Stimulated activated CD8-positive, alpha-beta memory T cell treated with anti-CD3 and anti-CD28 coated beads, Interleukin-2, amount 100 ng/mL, for 48 hours (primary cell): ENCODE results near the gene MAN1A1.

ENCODE experiments used
- DNase-seq, 2 donors: peaks; one replicate each; pipeline ENCODE4 v3.0.0-alpha.2; 2020; ENCODE audit warnings: low read depth in 2 of 2

MAN1A1 gene

DNA sequence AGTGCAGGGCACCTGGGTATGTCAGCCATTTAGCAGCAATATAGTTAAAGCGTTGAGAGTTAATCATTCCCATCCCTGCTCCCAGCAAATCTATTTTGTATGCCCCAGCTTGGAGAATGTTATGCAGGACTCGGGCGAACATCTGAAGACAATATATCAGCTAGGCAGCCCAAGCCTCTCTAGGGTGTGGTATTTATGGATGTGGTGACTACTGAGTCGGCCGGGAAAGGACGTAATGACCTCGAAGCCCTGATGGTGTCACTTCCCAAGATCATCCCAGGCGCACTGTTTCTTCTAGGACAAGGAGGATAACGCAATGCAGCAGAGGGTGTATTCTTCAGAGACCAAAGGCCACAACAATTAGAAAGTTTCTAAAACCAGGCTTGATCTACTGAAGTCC is 207.5 kb downstream of the MAN1A1 start:
- DNase-seq: no peak

- no peak for DNase-seq
These were observed 209.1 kb downstream of the MAN1A1 start for GRCh38 chr6:119140196-119141140.

DNA sequence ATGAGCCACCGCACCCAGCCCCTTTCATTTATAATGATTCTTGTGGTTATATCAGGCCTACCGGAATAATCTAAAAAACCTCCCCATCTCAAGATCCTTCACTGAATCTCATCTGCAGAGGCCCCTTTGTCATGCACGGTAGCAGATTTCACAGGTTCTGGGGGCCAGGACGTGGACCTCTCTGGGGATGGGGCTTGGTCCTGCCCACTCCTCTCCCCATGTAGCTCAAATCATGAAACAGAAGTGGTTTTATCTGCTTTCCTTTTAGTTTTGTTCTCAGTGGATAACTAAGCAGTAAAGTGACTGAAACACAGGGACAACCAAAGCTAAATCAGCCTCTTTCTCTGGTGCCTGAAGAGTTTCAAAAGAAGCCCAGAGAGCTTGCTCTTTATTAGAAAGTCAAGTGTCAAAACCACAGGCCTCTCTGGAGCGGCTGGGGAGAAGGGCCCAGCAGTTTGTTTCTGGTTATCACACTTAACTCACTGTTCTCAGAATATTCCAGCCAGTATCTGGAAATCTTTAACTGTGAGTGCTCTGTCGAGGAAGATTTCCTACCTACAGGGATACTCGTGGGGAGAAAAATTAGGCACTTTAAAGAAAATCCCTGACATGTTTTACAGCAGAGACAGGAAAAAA is 210.5 kb downstream of the MAN1A1 start:
- no peak for DNase-seq

GRCh38 chr6:119137194-119138072 is 212.1 kb downstream of the MAN1A1 start:
- no peak for DNase-seq

- DNase-seq: no peak
These were observed 214.8 kb downstream of the MAN1A1 start for GRCh38 chr6:119134752-119135151.

- no peak for DNase-seq
These were observed 216.2 kb downstream of the MAN1A1 start for GRCh38 chr6:119133400-119133799.

- no peak for DNase-seq
These were observed 217.1 kb downstream of the MAN1A1 start for GRCh38 chr6:119132261-119132981.

GRCh38 chr6:119129968-119130484 is 219.5 kb downstream of the MAN1A1 start:
- no peak for DNase-seq

DNA sequence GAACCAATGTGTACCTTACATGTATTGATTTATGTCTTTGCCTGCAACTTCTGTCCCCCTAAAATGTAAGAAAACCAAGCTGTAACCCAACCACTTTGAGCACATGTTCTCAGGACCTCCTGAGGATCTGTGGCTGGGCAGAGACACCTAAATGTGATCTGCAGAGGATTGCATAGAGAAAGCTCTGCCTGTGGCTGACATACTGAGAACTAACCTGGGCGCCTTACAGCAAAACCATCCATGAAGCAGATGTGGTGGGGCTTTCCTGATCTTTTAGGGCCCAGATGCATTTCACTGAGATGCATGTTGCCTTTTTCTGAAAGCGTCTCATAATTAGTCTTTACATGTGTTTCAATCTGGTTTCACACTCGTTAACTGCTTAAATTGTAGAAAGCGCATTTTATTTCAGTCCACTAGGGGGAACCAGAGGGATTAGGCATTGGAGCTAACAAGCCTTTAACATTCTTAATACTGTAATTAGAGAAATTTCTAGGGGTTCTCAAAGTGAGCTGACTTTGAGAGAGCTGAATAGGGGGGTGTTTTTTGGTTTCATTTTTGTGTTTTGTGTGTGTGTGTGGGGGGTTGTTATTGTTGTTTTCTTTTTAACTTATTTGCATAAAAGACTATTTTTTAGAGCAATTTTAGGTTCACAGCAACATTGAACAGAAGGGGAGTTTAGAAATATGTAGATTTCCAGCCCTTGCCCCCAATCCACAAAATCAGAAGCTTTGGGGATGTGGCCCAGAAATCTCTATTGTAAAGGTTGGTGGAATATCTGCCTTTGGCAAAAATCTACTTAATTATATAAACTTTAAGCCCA is 220.2 kb downstream of the MAN1A1 start:
- no peak for DNase-seq

GRCh38 chr6:119128252-119128912 is 221.2 kb downstream of the MAN1A1 start:
- DNase-seq: no peak

DNA sequence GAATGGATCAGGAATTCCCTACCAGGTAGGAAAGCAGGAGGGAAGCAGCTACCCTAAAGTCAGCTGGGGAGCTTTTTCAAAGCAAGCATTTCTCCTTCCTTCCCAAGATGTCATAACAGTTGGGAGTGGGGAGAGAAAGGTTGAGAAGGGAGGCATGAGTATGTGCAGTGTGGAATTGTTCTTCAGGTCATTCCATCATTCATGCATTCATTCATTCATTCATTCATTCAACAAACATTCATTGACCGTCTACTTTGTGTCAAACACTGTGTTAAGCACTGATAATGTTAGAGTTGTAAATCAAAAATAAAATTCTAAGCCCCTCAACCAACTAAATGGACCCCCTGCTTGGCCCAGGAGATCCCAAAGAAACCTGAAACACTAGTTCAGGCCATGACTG is 221.9 kb downstream of the MAN1A1 start:
- no peak for DNase-seq
